ENCODE results near the gene SMAD1.

GRCh38 chr4:145480257-145480656 is 1.4 kb upstream of the SMAD1 start:
- TF ChIP-seq EZH2 (IDR thresholded peaks at IDR 0.05) (no peak), POLR2AphosphoS5 (IDR thresholded peaks at IDR 0.05; ENCODE audit: borderline replicate concordance, low read depth, low read length) (no peak), FOXP2 (optimal IDR thresholded peaks at IDR 0.05; ENCODE audit: control extremely low read depth, extremely low read length, insufficient read depth) (no peak)
